HepG2 (cell line): ENCODE results near the gene NRG2. TPM values are rescaled to one million over a fixed set of nuclear protein-coding genes. Genes with fewer than 3 reads are reported as not detected.

Experiments
- ATAC-seq: fragments of 200-7000 bp; cut with Tn5 transposase; 3 replicates; pipeline ENCODE4 v1.9.1; 2020; ENCODE audit warnings: mild to moderate bottlenecking, moderate library complexity
- BruUV-seq: library from RNA; stranded (reverse); fragments of 400-500 nt; replicated peaks from 2 replicates; lab custom pipeline; 2021; lab: Mats Ljungman, UMichigan
- CTCF ChIA-PET: fragments of 300-600 bp; formaldehyde crosslinking; extraction: SDS; loops from one replicate; lab custom pipeline; 2021; ENCODE audit warnings: low total read pairs, inconsistent platforms, low intra/inter-chr PET ratio; lab: Yijun Ruan, JAX
- POLR2A ChIA-PET: fragments of 350-600 bp; sonication (Branson Sonifier 250); formaldehyde crosslinking; loops from one replicate; lab custom pipeline; 2020; ENCODE audit warnings: antibody characterized with exemption, inconsistent platforms; lab: Yijun Ruan, JAX
- DNase-seq: peaks from one replicate; pipeline ENCODE4 v3.0.0-alpha.2; 2015; ENCODE audit warnings: low spot score
- FAIRE-seq: peaks from 3 replicates; lab custom pipeline; 2011; peaks lifted over from hg19 to GRCh38; lab: Jason Lieb, UNC
- H2AFZ ChIP-seq: one replicate; pipeline ENCODE4 v1.6.1; 2011; ENCODE audit warnings: low read length, inconsistent platforms
- H3K27ac ChIP-seq: fragments of 300-600 bp; 3 replicates; pipeline ENCODE4 v1.8.0; 2011; ENCODE audit warnings: mixed run types, mild to moderate bottlenecking, mixed read lengths, low read length, inconsistent platforms; ENCODE audit not compliant: insufficient read depth; ENCODE audit errors: extremely low read length
- H3K27me3 ChIP-seq, 2 experiments: fragments of 200-600 bp in 1 of 2; 2 replicates in 1 of 2; 3 replicates in 1 of 2; pipeline versions ENCODE4 v1.6.0 to v1.8.0; 2011; ENCODE audit warnings: low read length in 2 of 2, mild to moderate bottlenecking in 2 of 2, moderate library complexity in 2 of 2, inconsistent platforms in 1 of 2; ENCODE audit not compliant: insufficient read depth in 2 of 2, control insufficient read depth in 1 of 2
- H3K36me3 ChIP-seq, 2 experiments: fragments of 200-600 bp in 1 of 2; replicated peaks in 1 of 2; 2 replicates in 1 of 2; 3 replicates in 1 of 2; pipeline versions ENCODE4 v1.5.1 to v1.8.0; 2011; ENCODE audit warnings: low read length in 2 of 2, inconsistent platforms in 1 of 2; ENCODE audit not compliant: insufficient read depth in 2 of 2, control insufficient read depth in 1 of 2
- H3K4me1 ChIP-seq: 2 replicates; pipeline ENCODE4 v1.5.1; 2012; ENCODE audit warnings: low read length, inconsistent platforms; ENCODE audit not compliant: insufficient read depth
- H3K4me2 ChIP-seq: 2 replicates; pipeline ENCODE4 v1.6.0; 2011; ENCODE audit warnings: low read depth, low read length, inconsistent platforms
- H3K4me3 ChIP-seq, 3 experiments: fragments of 200-600 bp in 1 of 3; sonication (generic), shearing (Covaris generic) in 1 of 3; replicated peaks in 1 of 3; 2 replicates each; pipeline ENCODE4 v1.5.1; 2011 to 2016; ENCODE audit warnings: low read length in 3 of 3, inconsistent platforms in 2 of 3, low read depth in 2 of 3, mild to moderate bottlenecking in 2 of 3, control low read depth in 1 of 3, mixed read lengths in 1 of 3; ENCODE audit not compliant: insufficient read depth in 1 of 3
- H3K79me2 ChIP-seq: one replicate; pipeline ENCODE4 v1.6.1; 2011; ENCODE audit warnings: low read length, inconsistent platforms; ENCODE audit not compliant: insufficient read depth
- H3K9ac ChIP-seq: 2 replicates; pipeline ENCODE4 v1.6.0; 2011; ENCODE audit warnings: mild to moderate bottlenecking, low read depth, low read length, inconsistent platforms; ENCODE audit not compliant: insufficient read depth
- H3K9me3 ChIP-seq: 2 replicates; pipeline ENCODE4 v1.5.1; 2012; ENCODE audit warnings: mild to moderate bottlenecking, low read length
- H4K20me1 ChIP-seq: 2 replicates; pipeline ENCODE4 v1.6.0; 2011; ENCODE audit warnings: inconsistent platforms, mild to moderate bottlenecking, low read length, moderate library complexity; ENCODE audit not compliant: insufficient read depth
- AGO1 ChIP-seq: fragments of 200-400 bp; formaldehyde crosslinking; IDR thresholded peaks from 2 replicates; pipeline ENCODE4 v1.6.1; 2017; ENCODE audit warnings: mild to moderate bottlenecking, low read depth, low read length, moderate library complexity; ENCODE audit not compliant: poor library complexity, severe bottlenecking
- MXD4 ChIP-seq: IDR thresholded peaks from 2 replicates; pipeline ENCODE4 v1.6.1; 2016; ENCODE audit warnings: mild to moderate bottlenecking, missing biosample characterization, missing genetic modification reagents
- RAD51 ChIP-seq: fragments of 450-650 bp; IDR thresholded peaks from 2 replicates; pipeline ENCODE4 v1.6.1; 2016; ENCODE audit warnings: borderline replicate concordance
- WGBS: methylation state at CpG from one replicate; pipeline ENCODE4 v1.1.6; 2017; ENCODE audit warnings: low lambda C conversion rate; 5-methylcytosine and 5-hydroxymethylcytosine counted together
- in situ Hi-C: cut with HindIII; loops from 2 replicates; pipeline ENCODE4 v1.10.0; 2017; ENCODE audit warnings: low pct_unique_long_range_greater_than_20kb; ENCODE audit not compliant: extremely low pct_ligation_motif_present
- intact Hi-C: fragments of 100-400 bp; cut with micrococcal nuclease; formaldehyde crosslinking; loops from one replicate; pipeline ENCODE4 v1.10.0; 2022; ENCODE audit not compliant: unreplicated experiment
- polyA plus RNA-seq, 8 experiments: library from polyadenylated mRNA; depleted of rRNA in 3 of 8; stranded (reverse) in 7 of 8; unstranded in 1 of 8; fragments of >200 nt; fragmentation: Illumina TruSeq in 4 of 8; extraction: Trizol in 4 of 8; gene quantifications; 2 replicates each; pipeline versions ENCODE4 v1.2.1 to v1.2.3, GENCODE V29; 2011 to 2016; ENCODE audit warnings: low read depth in 4 of 8, missing spikeins in 1 of 8, mixed read lengths in 1 of 8; ENCODE audit not compliant: insufficient read depth in 1 of 8
- total RNA-seq, 5 experiments: library from RNA; depleted of rRNA; stranded (reverse); fragments of >200 nt; fragmentation: Illumina TruSeq; extraction: Trizol; gene quantifications; 2 replicates each; pipeline ENCODE4 v1.2.3, GENCODE V29; 2016; ENCODE audit warnings: low read depth in 1 of 5
- TF ChIP-seq, protein P1 (sequence below): sonication (generic); formaldehyde crosslinking; IDR thresholded peaks from 2 replicates; pipeline ENCODE4 v1.4.0; 2020; ENCODE audit warnings: missing genetic modification reagents

NRG2 gene
- total and polyA plus RNA-seq, 2 of the 13 experiments (the other 11 are each of a cell fraction or from before 2014, with no cell fraction given): not detected

DNA sequence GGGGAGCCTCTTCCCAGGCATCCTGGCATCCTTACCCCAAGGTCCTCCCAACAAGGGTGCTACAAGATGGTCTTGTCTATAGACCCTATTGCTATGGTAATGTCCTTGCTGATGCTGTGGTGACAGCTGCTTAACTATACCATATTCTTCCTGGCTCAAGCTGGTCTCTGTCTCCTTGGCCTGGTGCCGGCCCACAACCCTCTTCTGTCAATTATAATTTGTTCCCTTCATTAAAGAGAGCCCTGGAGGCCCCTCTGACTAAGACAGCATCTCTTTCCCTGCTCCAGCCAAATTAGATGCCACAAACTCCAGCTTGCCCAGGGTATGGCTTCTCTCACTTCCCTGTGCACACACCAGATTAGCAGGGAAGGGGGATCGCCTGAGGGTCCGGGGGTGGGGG, 160.8 kb downstream of the NRG2 start:
- Histone ChIP-seq H3K9ac (no peak overlapping the region), H3K4me2 (no peak overlapping the region), H3K27me3 (peaks cover 4 to 69% of the 10 kb centered on the region in 2 experiments; a peak in 4 of 5 replicates), H3K4me3 (no peak overlapping the region), H3K9me3 (no peaks in the 10 kb centered on the region), H4K20me1 (no peaks in the 10 kb centered on the region), H3K36me3 (no peaks in the 10 kb centered on the region), H2AFZ (no peak overlapping the region), H3K4me1 (no peaks in the 10 kb centered on the region), H3K79me2 (no peaks in the 10 kb centered on the region), H3K27ac (no peak overlapping the region)
- no TSS peak for BruUV-seq
- POLR2A ChIA-PET: no interaction called here
- TF ChIP-seq, protein P1, sequence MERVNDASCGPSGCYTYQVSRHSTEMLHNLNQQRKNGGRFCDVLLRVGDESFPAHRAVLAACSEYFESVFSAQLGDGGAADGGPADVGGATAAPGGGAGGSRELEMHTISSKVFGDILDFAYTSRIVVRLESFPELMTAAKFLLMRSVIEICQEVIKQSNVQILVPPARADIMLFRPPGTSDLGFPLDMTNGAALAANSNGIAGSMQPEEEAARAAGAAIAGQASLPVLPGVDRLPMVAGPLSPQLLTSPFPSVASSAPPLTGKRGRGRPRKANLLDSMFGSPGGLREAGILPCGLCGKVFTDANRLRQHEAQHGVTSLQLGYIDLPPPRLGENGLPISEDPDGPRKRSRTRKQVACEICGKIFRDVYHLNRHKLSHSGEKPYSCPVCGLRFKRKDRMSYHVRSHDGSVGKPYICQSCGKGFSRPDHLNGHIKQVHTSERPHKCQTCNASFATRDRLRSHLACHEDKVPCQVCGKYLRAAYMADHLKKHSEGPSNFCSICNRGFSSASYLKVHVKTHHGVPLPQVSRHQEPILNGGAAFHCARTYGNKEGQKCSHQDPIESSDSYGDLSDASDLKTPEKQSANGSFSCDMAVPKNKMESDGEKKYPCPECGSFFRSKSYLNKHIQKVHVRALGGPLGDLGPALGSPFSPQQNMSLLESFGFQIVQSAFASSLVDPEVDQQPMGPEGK: no peak
- TF ChIP-seq MXD4: no peak
- intact Hi-C loops: no loop called here
- CTCF ChIA-PET: no interaction called here
- DNase-seq: no peak
- in situ Hi-C loops: no loop called here
- WGBS: 4% methylated on average over 3 of the region's 3 CpGs
- no peak for ATAC-seq
- FAIRE-seq: no peak

DNA sequence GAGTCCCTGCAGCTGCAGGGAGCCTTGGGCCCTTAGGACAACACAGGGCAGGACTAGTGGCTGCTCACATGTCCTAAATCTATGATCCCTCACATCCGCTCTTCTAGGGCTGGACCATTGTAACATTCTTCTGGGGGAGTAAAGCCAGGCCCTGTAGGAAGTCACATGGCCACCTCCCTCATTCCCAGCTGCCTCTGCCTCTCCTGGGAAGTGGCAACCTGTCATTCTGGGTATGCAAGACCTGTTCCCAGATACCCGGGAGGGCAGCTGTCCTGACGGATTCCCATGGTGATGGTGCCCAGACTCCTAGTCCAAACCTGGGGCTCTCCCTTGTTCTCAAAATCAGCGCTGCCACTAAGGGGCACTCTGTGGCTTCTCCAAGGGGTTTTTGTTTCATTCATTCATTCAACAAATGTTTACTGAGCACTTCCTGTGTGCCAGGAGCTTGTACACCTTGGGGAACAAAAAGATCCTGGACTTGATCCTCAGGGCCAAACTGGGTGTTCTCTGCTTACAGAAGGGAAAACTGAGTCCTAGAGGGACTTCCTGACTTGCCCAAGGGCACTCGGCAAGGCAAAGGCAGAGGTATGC, 161.9 kb downstream of the NRG2 start:
- Histone ChIP-seq H3K9me3 (no peaks in the 10 kb centered on the region), H3K4me2 (no peak overlapping the region), H2AFZ (no peak overlapping the region), H3K27me3 (peaks cover 5 to 68% of the 10 kb centered on the region in 2 experiments), H3K79me2 (no peaks in the 10 kb centered on the region), H3K9ac (no peak overlapping the region), H3K4me1 (no peaks in the 10 kb centered on the region), H3K36me3 (no peaks in the 10 kb centered on the region), H3K27ac (no peak overlapping the region), H3K4me3 (no peak overlapping the region), H4K20me1 (no peaks in the 10 kb centered on the region)
- ATAC-seq (no peak), DNase-seq (no peak), FAIRE-seq (no peak)
- BruUV-seq: no TSS peak
- in situ Hi-C loops (no loop called here), intact Hi-C loops (no loop called here)
- ChIA-PET CTCF (no interaction called here), POLR2A (no interaction called here)
- TF ChIP-seq AGO1: no peak
- TF ChIP-seq RAD51: no peak
- WGBS: 23% methylated on average over 2 of the region's 5 CpGs
